ENCODE measurements around the gene SOBP.

SOBP gene

DNA sequence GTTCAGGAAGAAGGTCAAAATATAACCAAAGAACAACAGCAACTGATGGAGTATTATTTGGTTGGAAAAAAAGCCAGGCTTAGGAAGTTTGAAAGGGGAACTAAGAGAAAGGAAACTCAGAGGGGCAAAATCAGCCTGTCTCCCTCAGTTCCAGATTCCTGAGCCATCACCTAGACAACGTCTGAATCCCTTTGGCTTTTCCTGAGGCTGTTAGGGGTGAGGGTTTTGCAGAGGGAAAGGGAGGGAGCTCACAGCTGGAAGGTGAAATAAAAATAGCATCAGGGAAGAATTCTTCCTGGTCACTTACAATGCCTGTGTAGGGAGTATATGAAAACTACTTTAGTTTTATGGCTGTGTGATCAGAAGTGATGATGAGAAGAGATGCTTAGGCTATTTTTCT is 100.5 kb downstream of the SOBP start:
- no peak for DNase-seq (ENCODE audit: low read depth)
- no peak overlapping the region for H3K4me3 ChIP-seq (ENCODE audit: low read length)
- TF ChIP-seq, protein P1, sequence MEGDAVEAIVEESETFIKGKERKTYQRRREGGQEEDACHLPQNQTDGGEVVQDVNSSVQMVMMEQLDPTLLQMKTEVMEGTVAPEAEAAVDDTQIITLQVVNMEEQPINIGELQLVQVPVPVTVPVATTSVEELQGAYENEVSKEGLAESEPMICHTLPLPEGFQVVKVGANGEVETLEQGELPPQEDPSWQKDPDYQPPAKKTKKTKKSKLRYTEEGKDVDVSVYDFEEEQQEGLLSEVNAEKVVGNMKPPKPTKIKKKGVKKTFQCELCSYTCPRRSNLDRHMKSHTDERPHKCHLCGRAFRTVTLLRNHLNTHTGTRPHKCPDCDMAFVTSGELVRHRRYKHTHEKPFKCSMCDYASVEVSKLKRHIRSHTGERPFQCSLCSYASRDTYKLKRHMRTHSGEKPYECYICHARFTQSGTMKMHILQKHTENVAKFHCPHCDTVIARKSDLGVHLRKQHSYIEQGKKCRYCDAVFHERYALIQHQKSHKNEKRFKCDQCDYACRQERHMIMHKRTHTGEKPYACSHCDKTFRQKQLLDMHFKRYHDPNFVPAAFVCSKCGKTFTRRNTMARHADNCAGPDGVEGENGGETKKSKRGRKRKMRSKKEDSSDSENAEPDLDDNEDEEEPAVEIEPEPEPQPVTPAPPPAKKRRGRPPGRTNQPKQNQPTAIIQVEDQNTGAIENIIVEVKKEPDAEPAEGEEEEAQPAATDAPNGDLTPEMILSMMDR (IDR thresholded peaks at IDR 0.05; ENCODE audit: insufficient read depth, low read depth, low read length, missing control alignments): no peak

DNA sequence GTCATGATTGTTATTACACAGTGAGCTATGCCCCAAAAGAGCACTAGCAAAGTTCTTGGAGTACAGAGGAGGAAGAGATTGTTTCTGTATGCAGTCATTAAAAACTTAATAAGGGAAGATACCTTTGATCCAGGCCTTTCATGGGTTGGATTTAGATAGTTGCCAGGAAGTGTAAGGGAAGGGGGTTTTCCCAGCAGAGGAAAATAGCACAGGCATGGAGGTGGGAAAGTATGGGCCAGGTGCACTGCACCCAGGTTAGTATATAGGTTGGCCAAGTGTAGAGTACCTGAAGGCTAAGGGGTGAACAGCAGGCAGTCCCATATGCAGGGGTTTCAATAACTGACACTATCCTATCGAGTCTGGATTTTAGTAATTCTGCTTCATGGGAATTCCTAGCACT is 101.4 kb downstream of the SOBP start:
- TF ChIP-seq, protein P1 (IDR thresholded peaks at IDR 0.05; ENCODE audit: insufficient read depth, low read depth, low read length, missing control alignments): no peak
- DNase-seq (ENCODE audit: low read depth): no peak
- no peak overlapping the region for H3K4me3 ChIP-seq (ENCODE audit: low read length)

DNA sequence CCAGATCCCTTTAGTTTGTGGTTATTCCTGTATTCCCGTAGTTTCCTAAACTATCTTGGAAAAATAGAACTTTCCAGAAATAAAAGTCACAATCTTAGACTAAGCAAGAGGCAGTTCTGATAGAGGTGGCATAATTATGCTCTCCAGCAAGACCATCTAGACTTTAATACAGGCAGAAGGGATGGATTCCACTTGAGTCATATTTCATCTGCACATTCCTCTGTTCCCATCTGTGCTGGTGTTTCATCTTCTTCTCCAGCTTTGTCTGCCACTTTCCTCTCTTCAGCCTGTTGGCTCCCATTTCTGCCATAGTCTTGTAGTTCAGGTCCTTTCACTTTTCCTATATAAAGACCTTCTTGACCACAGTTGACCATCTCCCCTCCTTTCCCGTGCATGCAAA is 102.9 kb downstream of the SOBP start:
- H3K4me3 ChIP-seq (ENCODE audit: low read length): no peak overlapping the region
- TF ChIP-seq, protein P1 (IDR thresholded peaks at IDR 0.05; ENCODE audit: insufficient read depth, low read depth, low read length, missing control alignments): no peak

DNA sequence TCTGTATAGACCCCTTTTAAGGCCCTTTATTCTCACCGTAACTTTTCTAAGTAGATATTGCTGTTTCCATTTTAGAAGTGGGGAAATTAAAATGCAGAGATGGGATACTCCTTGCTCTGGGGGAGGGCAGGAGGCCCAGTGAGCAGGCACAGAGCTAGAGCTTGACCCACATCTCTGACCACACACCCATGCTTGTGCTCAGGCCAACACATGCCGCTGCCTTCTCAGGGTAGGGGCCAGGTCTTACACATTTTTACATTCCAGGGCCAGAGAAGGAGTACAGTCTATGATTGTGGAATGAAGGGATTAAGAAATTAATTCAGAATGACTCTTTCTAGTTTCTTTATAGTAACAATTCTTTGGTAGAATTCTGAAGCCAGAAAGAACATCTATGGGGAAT is 104.8 kb downstream of the SOBP start:
- TF ChIP-seq, protein P1 (IDR thresholded peaks at IDR 0.05; ENCODE audit: insufficient read depth, low read depth, low read length, missing control alignments): no peak
- DNase-seq (ENCODE audit: low read depth): no peak
- no peak overlapping the region for H3K4me3 ChIP-seq (ENCODE audit: low read length)

More for the DNA sequence above, 102.9 kb downstream of the SOBP start:
- DNase-seq (ENCODE audit: low read depth): no peak

DNA sequence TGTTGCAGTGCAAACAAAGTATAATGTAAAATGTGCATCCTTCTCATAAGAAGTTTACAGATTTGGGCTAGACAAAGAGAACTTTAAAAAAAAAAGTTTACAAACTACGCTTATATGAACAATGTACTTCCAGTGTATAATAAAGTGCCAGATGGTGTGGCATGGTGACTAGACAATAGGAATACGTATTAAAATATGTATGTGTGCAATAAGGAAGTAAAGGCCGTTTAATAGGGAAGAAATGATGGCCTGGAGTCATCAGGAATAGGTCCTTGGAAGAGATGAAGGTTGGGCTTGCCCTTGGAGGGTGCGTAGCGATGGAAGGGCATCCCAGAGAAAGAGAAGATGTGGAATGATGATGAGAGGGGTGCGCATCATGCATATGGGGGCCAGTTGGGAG is 108.2 kb downstream of the SOBP start:
- TF ChIP-seq, protein P1 (IDR thresholded peaks at IDR 0.05; ENCODE audit: insufficient read depth, low read depth, low read length, missing control alignments): no peak
- no peak for DNase-seq (ENCODE audit: low read depth)
- no peak overlapping the region for H3K4me3 ChIP-seq (ENCODE audit: low read length)

DNA sequence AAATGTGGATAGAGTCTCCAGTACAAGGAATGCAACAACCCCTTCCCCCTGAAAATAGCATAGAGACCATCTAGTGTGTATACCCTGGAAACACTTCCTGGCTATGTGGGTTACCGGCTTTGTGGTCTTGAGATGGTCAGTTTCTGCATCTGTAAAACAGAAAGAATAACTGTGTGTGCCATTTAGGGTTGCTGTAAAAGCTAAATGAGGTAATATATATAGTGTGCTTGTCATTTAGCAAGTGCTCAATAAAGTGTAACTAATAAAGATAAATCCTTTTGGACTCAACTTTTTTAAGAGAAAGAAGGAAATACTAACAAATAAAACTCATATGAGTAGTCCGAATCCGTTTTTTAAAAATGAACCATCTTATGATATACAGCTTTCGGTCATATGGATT is 109.1 kb downstream of the SOBP start:
- TF ChIP-seq, protein P1 (IDR thresholded peaks at IDR 0.05; ENCODE audit: insufficient read depth, low read depth, low read length, missing control alignments): no peak
- DNase-seq (ENCODE audit: low read depth): no peak
- no peak overlapping the region for H3K4me3 ChIP-seq (ENCODE audit: low read length)

DNA sequence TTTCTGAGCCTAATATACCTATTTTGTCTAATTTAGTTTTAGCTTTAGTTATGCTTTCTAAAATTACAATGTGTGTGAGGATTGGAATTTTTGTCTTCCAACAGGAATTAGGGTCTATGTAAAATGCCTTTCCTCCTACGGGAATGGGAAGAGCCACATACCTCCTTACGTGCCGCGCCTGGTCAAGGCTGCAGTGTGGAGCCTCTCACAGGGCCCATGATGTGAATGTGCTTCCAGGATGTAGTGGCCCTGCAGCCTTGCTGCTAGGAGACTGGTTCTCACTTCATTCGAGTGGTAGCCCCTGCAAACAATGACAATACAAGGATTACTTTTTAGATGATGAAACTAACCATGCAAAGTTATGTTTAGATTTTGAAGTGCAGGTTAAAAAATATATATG is 110.2 kb downstream of the SOBP start:
- no peak for DNase-seq (ENCODE audit: low read depth)
- no peak overlapping the region for H3K4me3 ChIP-seq (ENCODE audit: low read length)
- TF ChIP-seq, protein P1 (IDR thresholded peaks at IDR 0.05; ENCODE audit: insufficient read depth, low read depth, low read length, missing control alignments): no peak

Measured in epithelial cell of esophagus (primary cell).